Right lobe of liver (tissue), 4 donors: ENCODE measurements around the gene GPR22.

Experiments used
- POLR2A ChIP-seq: fragments of 450-650 bp; IDR thresholded peaks from one replicate; pipeline ENCODE4 v1.6.1; 2017; ENCODE audit warnings: antibody characterized with exemption, mild to moderate bottlenecking
- TF ChIP-seq, protein P1 (sequence below), 4 donors: fragments of 200-600 bp in 3 of 4; fragments of 450-650 bp in 1 of 4; IDR thresholded peaks; one replicate each; pipeline versions ENCODE4 v1.5.1 to v1.8.0; 2016 to 2022; ENCODE audit warnings: antibody characterized with exemption in 4 of 4, mild to moderate bottlenecking in 2 of 4
- donor health status: DM: no; HTN: no; CAD: no.
- donor health status: DM: no; HTN: no; CAD: no.
- donor health status: DM: no; HTN: yes; CAD: no.

DNA sequence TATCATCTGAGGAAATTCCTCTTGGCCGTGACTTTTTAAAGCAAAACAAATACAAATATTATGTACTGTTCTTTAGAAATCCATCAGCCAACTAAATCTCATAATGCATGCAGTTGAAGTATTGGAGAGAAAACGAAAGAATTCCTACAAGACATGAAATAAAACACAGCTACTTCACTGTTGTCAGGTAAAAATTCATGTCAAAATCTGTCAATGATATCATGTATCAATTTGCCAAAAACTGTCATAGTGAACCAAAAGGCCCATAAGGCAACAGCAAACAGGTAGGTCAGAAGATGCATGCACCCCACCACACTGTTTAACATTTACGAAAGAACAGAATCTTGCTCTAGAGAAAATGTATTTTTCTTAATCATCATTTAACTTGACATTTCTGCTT is 2.3 kb downstream of the GPR22 start:
- TF ChIP-seq, protein P1, sequence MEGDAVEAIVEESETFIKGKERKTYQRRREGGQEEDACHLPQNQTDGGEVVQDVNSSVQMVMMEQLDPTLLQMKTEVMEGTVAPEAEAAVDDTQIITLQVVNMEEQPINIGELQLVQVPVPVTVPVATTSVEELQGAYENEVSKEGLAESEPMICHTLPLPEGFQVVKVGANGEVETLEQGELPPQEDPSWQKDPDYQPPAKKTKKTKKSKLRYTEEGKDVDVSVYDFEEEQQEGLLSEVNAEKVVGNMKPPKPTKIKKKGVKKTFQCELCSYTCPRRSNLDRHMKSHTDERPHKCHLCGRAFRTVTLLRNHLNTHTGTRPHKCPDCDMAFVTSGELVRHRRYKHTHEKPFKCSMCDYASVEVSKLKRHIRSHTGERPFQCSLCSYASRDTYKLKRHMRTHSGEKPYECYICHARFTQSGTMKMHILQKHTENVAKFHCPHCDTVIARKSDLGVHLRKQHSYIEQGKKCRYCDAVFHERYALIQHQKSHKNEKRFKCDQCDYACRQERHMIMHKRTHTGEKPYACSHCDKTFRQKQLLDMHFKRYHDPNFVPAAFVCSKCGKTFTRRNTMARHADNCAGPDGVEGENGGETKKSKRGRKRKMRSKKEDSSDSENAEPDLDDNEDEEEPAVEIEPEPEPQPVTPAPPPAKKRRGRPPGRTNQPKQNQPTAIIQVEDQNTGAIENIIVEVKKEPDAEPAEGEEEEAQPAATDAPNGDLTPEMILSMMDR (IDR thresholded peaks at IDR 0.05): no peak
- TF ChIP-seq POLR2A: no peak
